Common myeloid progenitor, CD34-positive (primary cell): ENCODE data around the gene SLC38A10.

Experiments used
- CTCF ChIA-PET: fragments of 350-600 bp; sonication (Branson Sonifier 250); formaldehyde crosslinking; loops from one replicate; lab custom pipeline; 2021; ENCODE audit warnings: antibody characterized with exemption; lab: Charles Lee
- POLR2A ChIA-PET: fragments of 350-600 bp; sonication (Branson Sonifier 250); formaldehyde crosslinking; loops from one replicate; lab custom pipeline; 2021; ENCODE audit warnings: antibody characterized with exemption; lab: Charles Lee
- DNase-seq, 3 donors: peaks; one replicate each; pipeline versions ENCODE4 v3.0.0 to v3.0.0-alpha.2; 2013
- H3K27ac ChIP-seq, 2 experiments: 1 replicate in 1 of 2; 2 replicates in 1 of 2; pipeline ENCODE4 v1.7.0; 2013; ENCODE audit warnings: inconsistent platforms in 2 of 2, low read length in 2 of 2, mild to moderate bottlenecking in 2 of 2, low read depth in 1 of 2, moderate library complexity in 1 of 2; ENCODE audit not compliant: severe bottlenecking in 2 of 2, insufficient read depth in 1 of 2, poor library complexity in 1 of 2
- H3K27me3 ChIP-seq, 5 experiments: replicated peaks in 2 of 5; 1 replicate in 3 of 5; 2 replicates in 2 of 5; pipeline versions ENCODE4 v1.6.1 to v1.7.0; 2013; ENCODE audit warnings: low read length in 4 of 5, mild to moderate bottlenecking in 2 of 5, moderate library complexity in 2 of 5, inconsistent platforms in 1 of 5; ENCODE audit not compliant: insufficient read depth in 5 of 5, control insufficient read depth in 4 of 5
- H3K36me3 ChIP-seq, 4 experiments: 1 replicate in 2 of 4; 2 replicates in 2 of 4; pipeline versions ENCODE4 v1.6.1 to v1.7.0; 2013; ENCODE audit warnings: low read length in 3 of 4, control low read depth in 1 of 4, mild to moderate bottlenecking in 1 of 4; ENCODE audit not compliant: control insufficient read depth in 4 of 4, insufficient read depth in 4 of 4
- H3K4me1 ChIP-seq, 4 experiments: 1 replicate in 3 of 4; 2 replicates in 1 of 4; pipeline versions ENCODE4 v1.6.1 to v1.7.1; 2013; ENCODE audit warnings: low read length in 3 of 4, mild to moderate bottlenecking in 3 of 4, control low read depth in 1 of 4, inconsistent platforms in 1 of 4, moderate library complexity in 1 of 4; ENCODE audit not compliant: control insufficient read depth in 4 of 4, insufficient read depth in 4 of 4; ENCODE audit errors: control extremely low read depth in 1 of 4
- H3K4me3 ChIP-seq, 7 experiments: 1 replicate in 4 of 7; 2 replicates in 3 of 7; pipeline versions ENCODE4 v1.5.1 to v1.7.0; 2013; ENCODE audit warnings: mild to moderate bottlenecking in 7 of 7, low read length in 6 of 7, moderate library complexity in 6 of 7, inconsistent platforms in 2 of 7, low read depth in 2 of 7, control low read depth in 1 of 7; ENCODE audit not compliant: insufficient read depth in 4 of 7, control insufficient read depth in 1 of 7; ENCODE audit errors: extremely low read depth in 1 of 7
- H3K9me3 ChIP-seq, 5 experiments: 1 replicate in 4 of 5; 2 replicates in 1 of 5; pipeline versions ENCODE4 v1.6.1 to v1.7.1; 2013; ENCODE audit warnings: low read length in 4 of 5, mild to moderate bottlenecking in 2 of 5, inconsistent platforms in 1 of 5, low read depth in 1 of 5, moderate library complexity in 1 of 5; ENCODE audit not compliant: control insufficient read depth in 4 of 5, insufficient read depth in 2 of 5; ENCODE audit errors: control extremely low read depth in 1 of 5
- WGBS: methylation state at CpG from one replicate; pipeline ENCODE4 v1.1.5; 2013; ENCODE audit not compliant: insufficient coverage; 5-methylcytosine and 5-hydroxymethylcytosine counted together

SLC38A10 gene

GRCh38 chr17:81302324-81302723 is 7.2 kb upstream of the SLC38A10 start:
- 93% methylated on average over 6 of the region's 10 CpGs for WGBS
- CTCF ChIA-PET: no interaction called here
- Histone ChIP-seq H3K4me1 (peaks cover 0 to 7% (median 0%) of the 10 kb centered on the region in 4 experiments), H3K27me3 (no peaks in the 10 kb centered on the region), H3K36me3 (no peaks in the 10 kb centered on the region), H3K9me3 (no peaks in the 10 kb centered on the region), H3K4me3 (no peak overlapping the region), H3K27ac (no peak overlapping the region)
- POLR2A ChIA-PET: no interaction called here
- DNase-seq: no peak

- 84% methylated on average over 19 of the region's 37 CpGs for WGBS
- H3K4me1 ChIP-seq: peaks cover 0 to 7% (median 0%) of the 10 kb centered on the region in 4 experiments
- H3K27ac ChIP-seq: no peak overlapping the region
- no peaks in the 10 kb centered on the region for H3K9me3 ChIP-seq
- DNase-seq: no peak
- ChIA-PET POLR2A (no interaction called here), CTCF (interaction anchor here (1.1 kb wide), 1 partner anchor 10 kb away, joined by 3 read pairs; no protein-coding TSS in a partner anchor)
- no peak overlapping the region for H3K4me3 ChIP-seq
- no peaks in the 10 kb centered on the region for H3K27me3 ChIP-seq
- no peaks in the 10 kb centered on the region for H3K36me3 ChIP-seq
Observed at GRCh38 chr17:81301195-81302144, 6.4 kb upstream of the SLC38A10 start.

DNA sequence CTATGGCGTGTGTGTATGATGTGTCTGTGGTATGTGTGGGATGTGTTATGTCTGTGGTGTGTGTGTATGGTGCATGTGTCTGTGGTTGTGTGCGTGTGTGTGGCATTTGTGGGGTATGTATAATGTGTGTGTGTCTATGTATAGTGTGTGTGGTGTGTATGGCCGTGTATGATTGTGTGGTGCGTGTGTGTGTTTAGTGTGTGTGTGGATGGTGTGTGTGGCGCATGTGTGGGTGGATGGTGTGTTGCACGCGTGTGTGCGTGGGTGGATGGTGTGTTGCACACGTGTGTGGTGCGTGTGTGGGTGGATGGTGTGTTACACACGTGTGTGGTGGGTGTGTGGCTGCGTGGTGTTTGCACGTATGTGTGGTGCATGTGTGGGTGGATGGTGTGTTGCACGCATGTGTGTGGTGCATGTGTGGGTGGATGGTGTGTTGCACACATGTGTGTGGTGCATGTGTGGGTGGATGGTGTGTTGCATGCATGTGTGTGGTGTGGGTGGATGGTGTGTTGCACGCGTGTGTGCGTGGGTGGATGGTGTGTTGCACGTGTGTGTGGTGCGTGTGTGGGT is 5.6 kb upstream of the SLC38A10 start:
- 100% methylated on average over 2 of the region's 19 CpGs for WGBS
- no peak for DNase-seq
- Histone ChIP-seq H3K4me3 (no peak overlapping the region), H3K27me3 (no peaks in the 10 kb centered on the region), H3K27ac (no peak overlapping the region), H3K4me1 (peaks cover 2 to 12% (median 5%) of the 10 kb centered on the region in 4 experiments), H3K9me3 (no peaks in the 10 kb centered on the region), H3K36me3 (no peaks in the 10 kb centered on the region)
- ChIA-PET CTCF (interaction anchor here (1.1 kb wide), 1 partner anchor 9 kb away, joined by 3 read pairs; no protein-coding TSS in a partner anchor), POLR2A (no interaction called here)

- H3K36me3 ChIP-seq: no peaks in the 10 kb centered on the region
- H3K9me3 ChIP-seq: no peaks in the 10 kb centered on the region
- CTCF ChIA-PET: no interaction called here
- no peaks in the 10 kb centered on the region for H3K27me3 ChIP-seq
- peaks cover 2 to 16% (median 9%) of the 10 kb centered on the region in 4 experiments for H3K4me1 ChIP-seq
- POLR2A ChIA-PET: no interaction called here
- WGBS: 98% methylated on average over 13 of the region's 19 CpGs
- H3K4me3 ChIP-seq: no peak overlapping the region
- DNase-seq: no peak
- no peak overlapping the region for H3K27ac ChIP-seq
Observed at GRCh38 chr17:81299846-81300585, 4.9 kb upstream of the SLC38A10 start.

GRCh38 chr17:81298991-81299738 is 4.1 kb upstream of the SLC38A10 start:
- Histone ChIP-seq H3K27me3 (no peaks in the 10 kb centered on the region), H3K4me1 (peaks cover 2 to 19% (median 13%) of the 10 kb centered on the region in 4 experiments), H3K4me3 (no peak overlapping the region), H3K27ac (no peak overlapping the region), H3K36me3 (no peaks in the 10 kb centered on the region), H3K9me3 (no peaks in the 10 kb centered on the region)
- ChIA-PET POLR2A (interaction anchor here (0.5 kb wide), 1 partner anchor 21 kb away, joined by 4 read pairs; no protein-coding TSS in a partner anchor), CTCF (interaction anchor here (1.7 kb wide), 1 partner anchor 11 kb away, joined by 10 read pairs; no protein-coding TSS in a partner anchor)
- no peak for DNase-seq
- 75% methylated on average over 13 of the region's 15 CpGs for WGBS

GRCh38 chr17:81298325-81298990 is 3.4 kb upstream of the SLC38A10 start:
- ChIA-PET CTCF (interaction anchor here (1.7 kb wide), 1 partner anchor 11 kb away, joined by 10 read pairs; no protein-coding TSS in a partner anchor), POLR2A (no interaction called here)
- H3K4me3 ChIP-seq: no peak overlapping the region
- H3K27ac ChIP-seq: no peak overlapping the region
- WGBS: 96% methylated on average over 11 of the region's 11 CpGs
- peaks cover 2 to 26% (median 16%) of the 10 kb centered on the region in 4 experiments for H3K4me1 ChIP-seq
- H3K36me3 ChIP-seq: no peaks in the 10 kb centered on the region
- H3K9me3 ChIP-seq: no peaks in the 10 kb centered on the region
- no peak for DNase-seq
- H3K27me3 ChIP-seq: no peaks in the 10 kb centered on the region
